HCT116 (cell line): ENCODE data around the gene DIS3L2. TPM values are rescaled to one million over a fixed set of nuclear protein-coding genes. Genes with fewer than 3 reads are reported as not detected.

ENCODE experiments used
- ATAC-seq: fragments of 200-7000 bp; cut with Tn5 transposase; 2 replicates; pipeline ENCODE4 v1.9.1; 2020; ENCODE audit warnings: mild to moderate bottlenecking, moderate library complexity
- BruUV-seq: library from RNA; stranded (reverse); fragments of 400-500 nt; replicated peaks from 2 replicates; lab custom pipeline; 2021; lab: Mats Ljungman, UMichigan
- CTCF ChIA-PET: fragments of 300-600 bp; sonication (Branson Sonifier 250); formaldehyde crosslinking; loops from one replicate; lab custom pipeline; 2021; ENCODE audit warnings: antibody characterized with exemption; lab: Charles Lee
- POLR2A ChIA-PET: fragments of 300-600, 350-600 bp; sonication (Branson Sonifier 250); formaldehyde crosslinking; loops from one replicate; lab custom pipeline; 2021; ENCODE audit warnings: antibody characterized with exemption; lab: Charles Lee
- RAD21 ChIA-PET, 2 experiments: fragments of 300-600 bp; sonication (Branson Sonifier 250); formaldehyde crosslinking; loops; one replicate each; lab custom pipeline; 2023; ENCODE audit warnings: low total read pairs in 2 of 2; ENCODE audit not compliant: uncharacterized antibody in 2 of 2, unreplicated experiment in 2 of 2, low non-redundant PET in 1 of 2; lab: Charles Lee
- DNase-seq: peaks from one replicate; pipeline ENCODE4 v3.0.0-alpha.2; 2010; ENCODE audit warnings: low read depth, low spot score
- H2AFZ ChIP-seq: fragments of 200-600 bp; shearing (Covaris generic), sonication (generic); 2 replicates; pipeline ENCODE4 v1.6.1; 2017; ENCODE audit warnings: low read depth, mixed run types, mixed read lengths, antibody characterized with exemption, low read length; ENCODE audit not compliant: poor library complexity, severe bottlenecking
- H3K27ac ChIP-seq: 2 replicates; pipeline ENCODE4 v1.5.1; 2012; ENCODE audit warnings: low read depth, low read length
- H3K27me3 ChIP-seq: fragments of 200-600 bp; sonication (generic); 2 replicates; pipeline ENCODE4 v1.6.1; 2016; ENCODE audit warnings: mixed run types, low read length, mixed read lengths; ENCODE audit not compliant: insufficient read depth
- H3K36me3 ChIP-seq, 2 experiments: fragments of 200-500 bp in 1 of 2; fragments of 200-600 bp in 1 of 2; sonication (Bioruptor generic) in 1 of 2; sonication (generic) in 1 of 2; 2 replicates each; pipeline versions ENCODE4 v1.5.1 to v1.6.1; 2014 to 2016; ENCODE audit warnings: low read length in 2 of 2, inconsistent platforms in 1 of 2, mixed read lengths in 1 of 2, mixed run types in 1 of 2; ENCODE audit not compliant: insufficient read depth in 2 of 2, control insufficient read depth in 1 of 2
- H3K4me1 ChIP-seq, 2 experiments: fragments of 200-600 bp in 1 of 2; sonication (generic) in 1 of 2; 2 replicates each; pipeline versions ENCODE4 v1.5.1 to v1.6.1; 2012 to 2017; ENCODE audit warnings: low read length in 2 of 2, inconsistent platforms in 1 of 2, mild to moderate bottlenecking in 1 of 2, mixed read lengths in 1 of 2, mixed run types in 1 of 2, moderate library complexity in 1 of 2; ENCODE audit not compliant: insufficient read depth in 2 of 2, control insufficient read depth in 1 of 2
- H3K4me2 ChIP-seq: fragments of 200-600 bp; sonication (generic); 2 replicates; pipeline ENCODE4 v1.6.1; 2017; ENCODE audit warnings: mixed run types, low read length, mixed read lengths
- H3K4me3 ChIP-seq, 2 experiments: fragments of 200-600 bp in 1 of 2; sonication (generic) in 1 of 2; replicated peaks in 1 of 2; 2 replicates each; pipeline ENCODE4 v1.5.1; 2011 to 2016; ENCODE audit warnings: low read length in 2 of 2, control low read depth in 1 of 2, low read depth in 1 of 2, mild to moderate bottlenecking in 1 of 2, mixed read lengths in 1 of 2, mixed run types in 1 of 2
- H3K79me2 ChIP-seq: fragments of 200-600 bp; sonication (generic); 2 replicates; pipeline ENCODE4 v1.6.1; 2017; ENCODE audit warnings: mild to moderate bottlenecking, mixed run types, low read length, moderate library complexity, mixed read lengths; ENCODE audit not compliant: insufficient read depth
- H3K9ac ChIP-seq: fragments of 200-600 bp; sonication (generic); 2 replicates; pipeline ENCODE4 v1.6.1; 2016; ENCODE audit warnings: low read length, mixed read lengths
- H3K9me2 ChIP-seq: fragments of 200-600 bp; sonication (generic), shearing (Covaris generic); 2 replicates; pipeline ENCODE4 v1.6.1; 2017; ENCODE audit warnings: mixed run types, mild to moderate bottlenecking, moderate library complexity; ENCODE audit not compliant: insufficient read depth
- H3K9me3 ChIP-seq, 2 experiments: fragments of 200-500 bp in 1 of 2; fragments of 200-600 bp in 1 of 2; sonication (Bioruptor generic) in 1 of 2; sonication (generic) in 1 of 2; 2 replicates each; pipeline ENCODE4 v1.6.1; 2014 to 2017; ENCODE audit warnings: low read length in 2 of 2, mixed read lengths in 2 of 2, inconsistent platforms in 1 of 2, low read depth in 1 of 2, mild to moderate bottlenecking in 1 of 2, mixed run types in 1 of 2, moderate library complexity in 1 of 2; ENCODE audit not compliant: control insufficient read depth in 1 of 2, insufficient read depth in 1 of 2
- H4K20me1 ChIP-seq: fragments of 200-600 bp; sonication (generic), shearing (Covaris generic); 2 replicates; pipeline ENCODE4 v1.6.1; 2017; ENCODE audit warnings: mixed run types, mild to moderate bottlenecking, moderate library complexity; ENCODE audit not compliant: insufficient read depth
- ELF1 ChIP-seq: IDR thresholded peaks from 2 replicates; pipeline ENCODE4 v1.6.1; 2012; ENCODE audit warnings: low read depth, borderline replicate concordance
- RAD21 ChIP-seq: IDR thresholded peaks from 2 replicates; pipeline ENCODE4 v1.6.1; 2012; ENCODE audit warnings: low read depth, mild to moderate bottlenecking
- SRF ChIP-seq: IDR thresholded peaks from 2 replicates; pipeline ENCODE4 v1.6.1; 2012; ENCODE audit warnings: low read depth
- intact Hi-C: fragments of 100-400 bp; cut with micrococcal nuclease; formaldehyde crosslinking; loops from 2 replicates; pipeline ENCODE4 v1.10.0; 2022
- total RNA-seq: library from RNA; stranded (reverse); gene quantifications from one replicate; pipeline ENCODE4 v1.2.1, GENCODE V29; 2021; ENCODE audit not compliant: unreplicated experiment
- TF ChIP-seq, protein P1 (sequence below), 3 experiments: fragments of 200-600 bp in 1 of 3; sonication (generic) in 1 of 3; IDR thresholded peaks in 2 of 3; conservative IDR thresholded peaks in 1 of 3; 2 replicates each; pipeline ENCODE4 v1.5.1; 2012 to 2017; ENCODE audit warnings: low read depth in 2 of 3, low read length in 2 of 3, antibody characterized with exemption in 1 of 3, borderline replicate concordance in 1 of 3, control low read depth in 1 of 3, mild to moderate bottlenecking in 1 of 3, mixed read lengths in 1 of 3, mixed run types in 1 of 3, moderate library complexity in 1 of 3; ENCODE audit not compliant: insufficient read depth in 1 of 3
- TF ChIP-seq, protein P2 (sequence below): IDR thresholded peaks from 2 replicates; pipeline ENCODE4 v1.6.1; 2011; ENCODE audit warnings: mild to moderate bottlenecking, low read length, moderate library complexity; ENCODE audit not compliant: insufficient replicate concordance; ENCODE audit errors: extremely low read depth

Gene DIS3L2
- total RNA-seq, 1 experiment from 2014 or later: 42.5 TPM

DNA sequence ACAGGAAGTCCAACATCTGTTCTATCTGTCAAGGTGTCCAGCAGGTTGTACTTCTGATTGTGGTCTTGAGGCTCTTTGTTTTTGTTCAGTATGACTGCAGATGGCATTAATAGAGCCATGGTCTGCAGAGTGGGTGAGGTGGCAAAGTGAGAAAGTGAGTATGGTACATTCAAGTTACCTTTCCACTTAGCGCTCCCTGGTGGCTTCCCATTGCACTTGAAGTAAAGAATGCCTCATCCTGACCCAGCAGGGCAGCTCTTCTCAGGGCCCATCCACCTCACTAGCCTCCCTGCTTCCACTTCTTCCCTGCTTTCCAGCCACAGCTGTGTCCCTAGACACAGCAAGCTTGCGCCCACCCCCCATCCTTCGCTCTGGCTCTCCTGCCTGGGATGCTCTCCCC, 269.0 kb downstream of the DIS3L2 start:
- Histone ChIP-seq H3K4me1 (peaks cover under 1 to 3% of the 10 kb centered on the region in 2 experiments; a peak in 3 of 4 replicates), H4K20me1 (no peaks in the 10 kb centered on the region), H3K9me2 (no peaks in the 10 kb centered on the region), H3K27me3 (no peaks in the 10 kb centered on the region), H3K79me2 (no peaks in the 10 kb centered on the region), H3K27ac (no peak overlapping the region), H3K9me3 (no peaks in the 10 kb centered on the region), H2AFZ (no peak overlapping the region), H3K36me3 (no peaks in the 10 kb centered on the region), H3K4me2 (no peak overlapping the region), H3K4me3 (no peak overlapping the region), H3K9ac (no peak overlapping the region)
- no TSS peak for BruUV-seq
- ChIA-PET POLR2A (no interaction called here), CTCF (interaction anchor here (0.6 to 1.7 kb wide), 5 partner anchors 302 to 446 kb away, joined by 3 to 7 read pairs (median 3); no protein-coding TSS in a partner anchor), RAD21 (no interaction called here)
- TF ChIP-seq SRF (no peak), RAD21 (peak; percentile 32; the same call in 1 of the 2 replicates), ELF1 (no peak)
- TF ChIP-seq, protein P1, sequence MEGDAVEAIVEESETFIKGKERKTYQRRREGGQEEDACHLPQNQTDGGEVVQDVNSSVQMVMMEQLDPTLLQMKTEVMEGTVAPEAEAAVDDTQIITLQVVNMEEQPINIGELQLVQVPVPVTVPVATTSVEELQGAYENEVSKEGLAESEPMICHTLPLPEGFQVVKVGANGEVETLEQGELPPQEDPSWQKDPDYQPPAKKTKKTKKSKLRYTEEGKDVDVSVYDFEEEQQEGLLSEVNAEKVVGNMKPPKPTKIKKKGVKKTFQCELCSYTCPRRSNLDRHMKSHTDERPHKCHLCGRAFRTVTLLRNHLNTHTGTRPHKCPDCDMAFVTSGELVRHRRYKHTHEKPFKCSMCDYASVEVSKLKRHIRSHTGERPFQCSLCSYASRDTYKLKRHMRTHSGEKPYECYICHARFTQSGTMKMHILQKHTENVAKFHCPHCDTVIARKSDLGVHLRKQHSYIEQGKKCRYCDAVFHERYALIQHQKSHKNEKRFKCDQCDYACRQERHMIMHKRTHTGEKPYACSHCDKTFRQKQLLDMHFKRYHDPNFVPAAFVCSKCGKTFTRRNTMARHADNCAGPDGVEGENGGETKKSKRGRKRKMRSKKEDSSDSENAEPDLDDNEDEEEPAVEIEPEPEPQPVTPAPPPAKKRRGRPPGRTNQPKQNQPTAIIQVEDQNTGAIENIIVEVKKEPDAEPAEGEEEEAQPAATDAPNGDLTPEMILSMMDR (IDR thresholded peaks at IDR 0.05 in 2 of 3, conservative IDR thresholded peaks at IDR 0.05 in 1 of 3; ENCODE audit: borderline replicate concordance in 1 of 3, insufficient read depth in 1 of 3, low read depth in 2 of 3, low read length in 2 of 3): peak in 2 of 3 experiments; percentile 38 to 39; a peak in 3 of 6 replicates
- TF ChIP-seq, protein P2, sequence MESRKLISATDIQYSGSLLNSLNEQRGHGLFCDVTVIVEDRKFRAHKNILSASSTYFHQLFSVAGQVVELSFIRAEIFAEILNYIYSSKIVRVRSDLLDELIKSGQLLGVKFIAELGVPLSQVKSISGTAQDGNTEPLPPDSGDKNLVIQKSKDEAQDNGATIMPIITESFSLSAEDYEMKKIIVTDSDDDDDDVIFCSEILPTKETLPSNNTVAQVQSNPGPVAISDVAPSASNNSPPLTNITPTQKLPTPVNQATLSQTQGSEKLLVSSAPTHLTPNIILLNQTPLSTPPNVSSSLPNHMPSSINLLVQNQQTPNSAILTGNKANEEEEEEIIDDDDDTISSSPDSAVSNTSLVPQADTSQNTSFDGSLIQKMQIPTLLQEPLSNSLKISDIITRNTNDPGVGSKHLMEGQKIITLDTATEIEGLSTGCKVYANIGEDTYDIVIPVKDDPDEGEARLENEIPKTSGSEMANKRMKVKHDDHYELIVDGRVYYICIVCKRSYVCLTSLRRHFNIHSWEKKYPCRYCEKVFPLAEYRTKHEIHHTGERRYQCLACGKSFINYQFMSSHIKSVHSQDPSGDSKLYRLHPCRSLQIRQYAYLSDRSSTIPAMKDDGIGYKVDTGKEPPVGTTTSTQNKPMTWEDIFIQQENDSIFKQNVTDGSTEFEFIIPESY: no peak
- peak; percentile 67 for ATAC-seq
- DNase-seq: peak; percentile 3
- intact Hi-C loops: loop anchor here (1.0 kb wide), 1 partner anchor 305 kb away; no protein-coding TSS in a partner anchor
